ENCODE data around the gene MYH9.
A peak's percentile ranks its signal among the peaks of the same experiment; 100 is the strongest.

Gene MYH9

DNA sequence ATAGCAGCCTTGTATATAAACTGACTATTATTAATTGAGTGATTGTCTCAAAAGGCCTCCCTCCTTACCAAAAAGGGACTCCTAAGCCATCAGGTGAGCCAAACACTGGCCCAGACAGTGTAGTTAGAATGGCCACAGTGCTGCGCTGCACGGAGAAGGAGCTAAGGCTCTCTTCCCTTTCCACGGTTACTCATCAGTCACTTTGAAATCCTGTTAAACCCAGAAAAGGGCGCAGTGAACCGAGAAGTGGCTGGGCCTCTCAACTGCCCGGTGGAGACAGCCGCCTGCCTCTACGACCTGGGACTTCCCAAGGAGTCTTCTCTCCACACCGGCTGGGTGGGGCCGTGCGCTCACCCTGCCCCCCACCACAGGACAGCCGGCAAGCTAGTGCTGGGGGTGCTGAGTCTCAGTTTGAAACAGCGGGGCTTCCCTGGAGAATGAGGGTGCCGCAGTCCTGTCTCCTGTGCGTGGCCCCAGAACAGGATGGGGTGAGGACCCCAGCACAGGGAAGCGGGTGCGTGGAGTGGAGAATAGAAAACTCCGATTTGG lies 1.3 kb downstream of the MYH9 start:
- peak; percentile 64 for DNase-seq (ENCODE audit: low spot score)

DNA sequence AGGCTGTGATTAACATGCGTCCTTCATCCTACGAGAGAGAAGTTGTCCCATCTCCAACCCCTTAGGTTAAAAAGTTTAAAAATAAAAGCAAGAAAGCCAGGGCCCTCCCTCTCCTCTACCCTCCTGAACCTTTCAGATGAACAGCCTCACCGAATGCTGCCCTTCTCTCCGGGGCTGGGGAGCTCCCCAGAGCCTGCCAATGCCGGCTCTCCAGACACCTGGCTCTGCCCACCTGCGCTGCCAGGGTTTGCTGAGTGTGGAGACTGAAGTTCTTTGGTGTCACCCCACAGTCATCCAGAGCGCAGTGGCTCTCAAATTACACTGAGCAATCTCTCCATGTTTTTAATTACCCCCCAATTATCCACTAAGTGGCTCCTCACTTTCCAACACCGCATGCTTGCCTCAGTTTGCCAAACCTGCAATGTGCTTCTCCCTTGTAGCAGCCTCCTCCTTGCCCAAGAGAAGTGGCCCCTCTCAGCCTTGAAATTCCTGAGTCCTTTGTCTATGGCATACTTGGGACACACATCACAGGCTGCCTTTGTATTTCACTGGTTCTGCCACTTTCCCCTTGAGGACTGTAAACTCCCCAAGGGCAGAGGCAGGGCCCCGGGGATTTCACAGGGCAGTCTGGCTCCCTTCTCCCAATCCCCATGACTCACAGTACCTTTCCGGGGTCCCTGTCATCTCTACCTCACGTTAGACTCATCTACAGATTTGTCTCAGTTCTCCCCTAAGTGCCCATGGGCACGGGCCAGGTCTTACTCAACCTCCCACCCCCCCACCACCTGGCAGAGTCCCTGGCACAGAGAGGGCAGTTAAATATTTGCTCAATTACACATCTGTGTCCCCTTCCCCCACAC lies 2.0 kb downstream of the MYH9 start:
- peak; percentile 56 for DNase-seq (ENCODE audit: low spot score)

DNA sequence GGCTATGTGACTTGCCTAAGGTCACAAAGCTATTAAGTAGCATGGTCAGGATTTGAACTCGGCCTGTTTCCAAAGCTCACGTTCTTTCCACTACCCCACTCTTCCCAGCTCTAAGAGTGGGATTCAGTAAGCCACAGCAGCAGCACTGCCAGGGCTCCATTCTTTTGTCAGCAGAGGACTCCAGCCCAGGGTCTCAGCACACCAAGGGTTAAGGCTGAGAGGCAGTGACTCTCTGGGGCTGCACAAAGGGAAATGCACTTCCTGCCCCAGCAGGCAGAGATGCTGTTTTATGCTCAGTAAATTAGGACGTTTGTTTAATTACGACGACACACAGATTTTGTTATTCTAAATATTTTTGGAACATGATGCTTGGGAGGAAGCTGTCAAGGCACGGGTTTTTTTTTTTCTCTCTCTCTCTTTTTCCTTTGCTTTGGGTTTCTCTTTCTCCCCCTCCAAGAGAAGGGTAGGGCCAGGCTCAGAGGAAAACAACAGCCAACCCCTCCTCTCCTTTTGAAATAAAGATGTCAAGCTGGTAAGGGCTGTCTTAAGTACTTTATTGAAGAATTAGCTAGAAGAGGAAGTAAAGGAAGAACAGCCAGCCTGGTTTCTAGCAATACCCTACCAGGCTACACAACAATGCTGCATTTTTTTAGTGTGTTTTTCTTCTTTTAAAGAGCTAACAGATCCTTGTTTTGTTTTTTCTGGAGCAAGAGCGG lies 2.8 kb downstream of the MYH9 start:
- no peak for DNase-seq (ENCODE audit: low spot score)

DNA sequence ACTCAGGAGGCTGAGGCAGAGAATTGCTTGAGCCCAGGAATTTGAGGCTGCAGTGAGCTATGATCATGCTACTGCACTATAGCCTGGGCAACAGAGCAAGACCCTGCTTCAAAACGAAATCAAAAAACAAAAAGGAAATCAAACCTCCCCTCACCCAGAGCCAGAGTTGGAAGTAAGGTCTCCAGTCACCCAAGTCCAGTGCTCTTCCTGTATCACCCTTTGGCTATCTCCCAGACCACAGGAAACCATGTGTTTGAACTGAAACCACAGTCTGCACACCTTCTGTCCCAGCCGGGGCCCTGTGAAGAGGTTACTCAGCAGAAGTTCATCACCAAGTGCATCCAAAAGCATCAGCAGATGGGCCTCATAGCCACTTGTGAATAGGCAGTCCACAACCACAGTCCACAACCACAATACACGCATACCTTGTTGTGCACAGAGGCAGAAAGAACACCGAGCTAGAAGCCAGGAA lies 4.6 kb downstream of the MYH9 start:
- DNase-seq (ENCODE audit: low spot score): peak; percentile 73

DNA sequence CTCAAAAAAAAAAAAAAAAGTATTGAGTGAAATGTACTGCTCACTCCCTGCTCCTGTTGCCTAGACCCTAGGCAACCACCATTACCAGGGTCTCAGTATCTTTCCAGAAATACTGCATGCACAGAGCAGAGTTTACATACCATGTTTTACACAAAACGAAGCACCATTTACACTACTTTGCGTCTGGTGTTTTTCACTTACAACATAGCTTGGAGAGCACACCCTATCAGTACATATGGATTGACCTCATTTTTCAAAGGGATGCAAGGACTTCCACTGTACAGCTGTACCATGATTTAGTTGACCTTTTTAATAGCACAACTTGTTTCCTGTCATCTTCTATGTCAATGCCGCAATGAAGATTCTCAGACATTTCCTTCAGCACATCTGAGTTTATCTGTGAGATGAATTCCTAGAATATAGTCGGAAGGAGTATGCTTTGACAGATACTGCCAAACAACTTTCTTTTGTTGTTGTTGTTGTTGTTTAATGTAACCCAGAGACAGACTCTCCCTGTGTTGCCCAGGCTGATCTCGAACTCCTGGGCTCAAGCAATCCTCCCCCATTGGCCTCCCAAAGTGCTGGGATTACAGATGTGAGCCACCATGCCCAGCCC lies 6.1 kb downstream of the MYH9 start:
- no peak for DNase-seq (ENCODE audit: low spot score)

DNA sequence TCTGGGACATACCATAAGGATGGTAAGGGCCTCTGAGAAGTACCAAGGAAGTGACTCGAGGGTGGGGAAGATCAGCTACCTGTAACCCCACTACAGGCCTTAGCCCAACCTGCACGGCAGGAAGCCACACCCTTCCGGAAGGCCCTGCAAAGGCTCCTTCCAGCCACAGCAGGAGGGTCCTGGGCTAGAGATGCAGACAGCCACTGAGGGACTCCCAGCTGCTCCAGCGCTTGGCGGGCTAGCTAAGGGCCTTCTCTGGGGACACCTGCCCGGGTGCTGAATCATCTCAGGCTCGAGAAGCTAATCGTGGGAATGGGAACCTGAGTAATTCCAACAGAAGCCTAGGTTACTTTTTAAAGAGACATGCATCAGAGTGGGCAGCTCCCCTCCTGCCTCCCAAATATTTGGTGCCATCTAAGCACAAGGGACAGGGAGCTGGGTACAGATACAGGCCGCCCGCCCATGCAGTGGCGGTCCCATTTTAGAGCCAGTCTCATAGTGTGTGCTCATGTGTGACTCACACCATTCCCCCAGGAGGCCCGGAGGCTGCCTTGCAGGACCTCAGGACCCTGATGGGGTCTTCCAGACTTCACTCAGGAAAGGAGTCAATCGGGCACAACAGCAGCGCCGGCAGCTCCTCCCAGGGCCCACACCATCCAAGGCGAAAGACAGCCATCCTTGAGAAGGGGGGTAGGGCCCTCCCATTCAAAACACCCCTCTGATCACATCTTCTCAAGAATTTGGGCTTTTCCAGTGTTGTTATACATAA lies 8.0 kb downstream of the MYH9 start:
- no peak for DNase-seq (ENCODE audit: low spot score)

DNA sequence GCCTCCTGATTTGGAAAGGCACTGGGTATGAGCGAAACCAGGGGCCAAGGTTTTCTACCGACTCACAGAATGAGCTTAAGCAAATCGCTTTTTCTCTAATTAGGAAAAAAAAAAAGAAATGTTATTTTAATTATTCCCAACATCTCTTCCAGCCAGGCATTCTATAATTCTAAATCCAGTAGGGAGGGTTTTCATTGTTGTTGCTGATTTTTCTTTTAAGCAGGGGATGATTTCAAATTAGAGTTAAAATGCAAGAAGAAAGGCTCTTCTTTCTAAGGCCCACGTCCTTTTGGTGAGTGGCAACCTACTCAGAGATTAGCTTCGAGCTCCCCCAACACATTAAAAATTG lies 8.9 kb downstream of the MYH9 start:
- no peak for DNase-seq (ENCODE audit: low spot score)

DNA sequence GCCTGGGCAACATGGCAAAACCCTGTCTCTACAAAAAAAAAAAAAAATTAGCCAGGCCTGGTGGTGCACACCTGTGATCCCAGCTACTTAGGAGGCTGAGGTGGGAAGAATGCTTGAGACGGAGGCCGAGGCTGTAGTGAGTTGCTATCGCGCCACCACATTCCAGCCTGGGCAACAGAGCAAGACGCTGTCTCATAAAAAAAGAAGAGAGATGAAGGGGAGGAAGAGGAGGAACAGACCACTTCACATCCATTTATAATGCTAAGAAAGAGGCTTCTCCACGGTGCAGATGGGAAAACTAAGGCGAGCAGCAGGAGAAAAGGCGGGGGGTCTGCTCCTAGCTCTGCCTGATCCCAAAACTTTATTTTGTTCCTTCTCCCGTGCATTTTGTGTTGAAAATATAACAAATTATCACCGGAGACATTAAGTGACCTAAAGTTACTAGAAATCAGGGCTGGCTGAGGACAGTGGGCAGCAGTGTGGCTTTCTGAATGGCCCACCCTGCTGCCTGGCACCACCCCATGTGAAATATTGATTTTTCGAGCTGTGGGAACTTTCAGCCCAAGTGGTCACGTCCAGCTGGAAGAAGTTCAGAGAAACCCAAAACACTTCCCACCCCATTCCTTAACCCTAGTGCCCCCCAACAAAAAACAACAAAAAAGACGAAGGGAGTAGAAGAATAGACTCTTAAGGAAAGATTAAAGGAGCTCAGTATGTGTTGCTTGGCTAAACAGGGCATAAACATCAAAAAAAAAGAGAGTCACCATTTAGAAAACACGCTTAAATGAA lies 9.5 kb downstream of the MYH9 start:
- no peak for DNase-seq (ENCODE audit: low spot score)

DNA sequence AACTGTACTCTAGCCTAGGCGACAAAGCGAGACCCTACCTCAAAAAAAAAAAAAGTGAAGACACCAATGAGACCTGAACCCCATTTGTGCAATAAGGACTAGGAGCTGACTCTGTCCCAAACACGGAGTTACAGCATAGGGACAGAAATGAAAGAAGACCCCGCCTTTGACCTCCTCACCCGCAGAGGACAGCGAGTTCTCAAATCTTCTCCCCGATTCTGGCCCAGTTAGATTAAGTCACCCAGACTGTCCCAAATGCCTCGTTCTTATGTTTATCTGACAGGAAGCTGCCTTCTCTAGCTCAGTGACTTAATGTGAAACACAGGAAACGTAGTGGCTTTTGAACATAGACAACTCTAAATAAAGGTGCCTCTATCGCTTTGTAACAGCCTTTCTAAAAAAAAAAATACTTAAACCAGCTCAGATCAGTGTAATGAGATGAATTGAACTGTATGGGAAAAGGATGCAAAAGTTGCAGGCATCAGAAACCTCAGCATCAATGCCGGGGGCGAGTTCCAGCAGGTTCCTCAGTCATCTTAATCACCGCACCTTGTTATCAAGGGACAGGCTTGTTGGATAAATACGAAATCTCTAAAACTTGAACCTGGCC lies 10.6 kb downstream of the MYH9 start:
- no peak for DNase-seq (ENCODE audit: low spot score)

DNA sequence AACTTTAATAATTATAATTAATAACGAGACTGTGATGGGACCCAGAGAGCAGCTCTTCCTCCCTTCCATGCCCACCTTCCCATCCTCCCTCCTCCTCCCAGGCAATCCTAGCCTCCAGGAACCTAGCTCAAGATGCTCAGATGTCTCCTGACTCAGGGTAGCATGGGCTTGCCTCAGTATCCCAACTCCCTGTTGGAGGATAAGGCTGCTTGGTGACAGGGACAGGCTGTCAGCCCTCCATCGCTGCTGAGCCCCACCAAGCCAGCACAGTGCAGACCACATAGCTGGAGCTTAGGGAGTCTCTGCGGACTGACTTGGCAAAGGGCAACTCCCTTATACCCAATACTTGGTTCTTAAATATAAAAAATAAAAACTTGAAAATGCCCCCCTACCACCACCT lies 11.5 kb downstream of the MYH9 start:
- DNase-seq (ENCODE audit: low spot score): no peak

DNA sequence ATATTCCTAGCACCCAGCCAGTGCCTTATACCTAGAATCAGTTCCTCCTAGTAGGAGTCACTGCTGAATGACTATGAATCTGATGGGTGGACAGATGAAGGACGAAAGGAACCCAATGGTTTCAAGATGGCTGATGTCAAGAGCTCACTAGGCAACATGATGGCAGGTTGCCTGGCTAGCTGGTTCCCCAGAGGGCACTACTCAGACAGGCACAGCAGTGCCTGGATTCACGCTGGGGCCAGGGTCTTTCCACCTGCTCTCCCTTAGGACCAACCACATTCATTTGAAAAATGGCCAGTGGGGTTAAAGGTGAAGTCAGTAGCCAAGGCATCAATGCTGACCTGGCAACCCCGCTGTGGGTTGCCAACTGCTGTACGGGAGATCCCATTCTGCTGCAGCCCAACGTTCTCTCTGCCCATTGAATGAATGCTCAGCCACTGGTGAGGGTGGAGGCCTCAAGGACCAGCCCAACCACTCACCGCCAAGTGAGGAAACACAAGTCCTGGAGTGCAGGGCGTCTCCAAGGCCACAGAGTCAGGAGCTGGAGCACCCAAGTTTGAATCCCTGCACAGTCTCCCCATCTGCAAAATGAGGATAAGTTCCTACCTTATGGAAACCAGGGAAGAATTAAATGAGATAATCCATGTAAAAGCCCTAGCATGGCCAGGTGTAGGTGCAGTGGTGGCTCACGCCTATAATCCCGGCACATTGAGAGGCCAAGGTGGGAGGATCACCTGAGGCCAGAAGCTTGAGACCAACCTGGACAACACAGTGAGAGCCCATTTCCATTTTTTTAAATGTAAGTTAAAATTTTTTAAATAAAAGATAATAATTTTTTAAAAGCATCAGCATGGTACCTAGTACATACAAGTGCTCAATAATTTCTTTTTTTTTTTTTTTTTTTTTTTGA lies 12.4 kb downstream of the MYH9 start:
- no peak for DNase-seq (ENCODE audit: low spot score)

DNA sequence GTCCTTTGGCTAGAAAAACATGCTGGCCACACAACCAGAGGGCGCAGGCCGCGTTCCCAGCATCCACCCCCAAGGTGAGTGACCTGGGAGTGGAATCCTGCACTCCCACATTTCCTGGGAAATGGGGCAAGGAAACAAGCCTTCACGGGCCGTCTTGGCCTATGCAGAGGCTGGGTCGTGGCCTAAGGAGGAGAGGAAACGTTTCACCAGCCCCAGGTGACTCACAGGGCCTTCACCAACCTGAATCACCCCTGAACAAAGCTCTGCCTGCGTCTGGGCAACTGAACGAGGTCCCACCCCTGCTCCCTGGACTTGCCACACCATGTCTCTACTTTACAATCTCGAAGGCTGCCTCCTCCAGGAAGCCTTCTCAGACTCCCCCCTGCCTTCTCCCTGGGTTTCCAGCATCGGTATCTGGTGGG lies 13.2 kb downstream of the MYH9 start:
- peak; percentile 50 for DNase-seq (ENCODE audit: low spot score)

DNA sequence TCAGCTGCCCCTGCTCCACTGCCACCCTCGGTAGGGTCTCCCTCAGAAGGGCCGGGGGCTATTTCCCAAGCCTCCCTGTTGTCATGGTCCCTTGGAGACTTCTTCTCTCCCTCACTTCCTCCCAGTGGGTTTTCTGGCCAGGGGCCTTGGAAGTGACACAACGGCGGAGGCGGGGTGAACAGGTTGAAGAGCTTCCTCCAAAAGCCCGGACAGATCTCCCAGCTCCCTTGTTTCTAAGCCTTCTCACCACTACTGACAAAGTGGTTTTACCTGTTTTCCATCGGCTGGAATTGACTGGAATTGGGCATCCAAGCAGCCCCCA lies 14.5 kb downstream of the MYH9 start:
- DNase-seq (ENCODE audit: low spot score): no peak

DNA sequence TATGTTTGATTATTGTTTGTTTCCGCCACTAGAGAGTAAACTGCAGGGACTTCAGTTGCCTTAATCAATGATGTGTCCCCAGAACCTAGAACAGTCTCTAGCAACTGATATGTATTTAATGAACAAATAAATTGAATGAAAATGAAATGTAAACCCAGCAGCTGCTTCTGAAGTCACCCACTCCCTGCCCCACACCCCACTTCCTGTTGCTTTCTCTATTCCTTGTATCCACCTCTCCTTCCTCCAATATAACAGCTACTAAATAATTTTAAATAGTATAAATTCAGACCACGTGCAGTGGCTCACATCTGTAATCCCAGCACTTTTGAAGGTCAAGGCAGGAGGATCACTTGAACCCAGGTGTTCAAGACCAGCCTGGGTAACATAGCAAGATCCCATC lies 15.8 kb downstream of the MYH9 start:
- no peak for DNase-seq (ENCODE audit: low spot score)

DNA sequence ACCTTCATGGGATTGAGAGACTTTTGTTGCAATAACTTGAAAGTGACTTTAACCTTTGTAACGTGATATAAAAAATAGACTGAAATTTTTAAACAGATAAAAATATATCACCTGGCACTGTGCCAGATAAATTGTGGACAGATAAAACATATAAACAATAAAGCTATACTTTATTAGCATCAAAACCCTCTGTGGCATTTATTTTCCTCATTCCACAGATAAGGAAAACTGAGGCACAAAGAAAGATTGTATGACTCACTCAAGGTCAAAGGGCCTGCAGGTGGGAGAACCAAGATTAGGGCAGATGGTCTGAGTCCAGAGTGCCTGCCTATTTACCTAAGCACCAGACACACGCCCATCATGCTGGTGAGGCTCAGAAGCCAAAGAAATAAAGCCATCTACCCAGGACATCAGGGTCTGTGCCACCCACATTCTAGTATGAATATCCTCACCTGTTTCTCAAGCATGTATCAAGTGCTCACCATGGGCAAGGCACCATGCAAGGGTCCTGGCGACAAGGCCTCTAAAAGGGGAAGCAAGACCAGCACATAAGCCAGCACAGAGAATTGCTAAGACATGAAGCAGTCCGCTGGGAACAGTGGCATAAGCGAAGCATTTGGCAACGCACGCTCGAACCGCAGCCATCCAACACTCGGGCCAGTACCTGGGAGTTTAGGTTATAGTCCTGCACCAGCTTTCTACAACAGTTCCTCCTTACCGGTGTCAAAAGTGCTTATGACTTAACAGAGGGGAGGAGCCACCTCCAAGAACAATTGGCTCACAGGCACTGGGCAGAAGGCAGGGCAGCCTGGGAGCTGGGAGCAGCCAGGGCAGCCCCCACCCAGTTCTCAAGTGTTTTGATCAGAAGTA lies 17.6 kb downstream of the MYH9 start:
- DNase-seq (ENCODE audit: low spot score): peak; percentile 61

DNA sequence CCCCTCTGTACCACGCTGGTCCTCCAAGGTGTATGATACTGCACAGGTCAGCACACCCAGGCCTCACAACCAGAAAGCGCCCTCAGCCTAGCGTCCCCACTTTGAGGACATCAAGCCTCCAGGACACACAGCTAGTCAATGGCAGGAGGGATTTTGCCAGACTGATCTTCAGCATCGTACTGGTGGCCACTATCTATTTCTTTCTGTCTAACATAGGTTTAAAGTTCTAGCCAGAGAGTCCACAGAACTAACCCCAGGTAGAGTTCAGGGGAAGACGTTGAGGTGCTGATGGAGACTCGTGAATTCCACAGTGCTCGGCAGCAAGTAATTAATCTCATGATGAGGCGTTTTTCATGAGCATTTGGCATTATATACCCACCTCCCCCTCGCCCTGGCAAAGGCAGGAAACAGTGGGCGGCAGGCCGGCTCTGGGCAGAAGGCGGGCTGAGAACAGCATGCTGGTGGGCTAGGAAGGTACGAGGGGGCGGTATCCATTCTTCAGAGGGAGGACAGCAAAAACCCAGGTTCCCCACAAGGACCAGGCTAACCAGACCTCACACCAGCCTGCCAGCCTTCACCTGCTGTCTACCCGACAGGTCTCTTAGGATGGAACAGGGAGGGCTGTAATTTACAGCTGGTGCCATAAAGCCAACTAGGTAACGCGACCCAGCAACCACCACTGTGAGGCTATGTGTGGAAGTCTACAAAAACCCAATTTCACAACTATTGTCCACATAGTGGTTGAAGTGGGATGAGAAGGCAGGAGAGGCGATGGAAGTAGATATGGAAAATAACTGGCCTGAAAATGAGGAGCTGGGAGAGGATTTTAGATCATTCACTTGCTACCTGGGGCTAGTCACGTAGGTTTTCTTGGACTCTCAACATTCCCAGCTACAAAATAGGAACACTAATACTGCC lies 18.5 kb downstream of the MYH9 start:
- DNase-seq (ENCODE audit: low spot score): peak; percentile 43

DNA sequence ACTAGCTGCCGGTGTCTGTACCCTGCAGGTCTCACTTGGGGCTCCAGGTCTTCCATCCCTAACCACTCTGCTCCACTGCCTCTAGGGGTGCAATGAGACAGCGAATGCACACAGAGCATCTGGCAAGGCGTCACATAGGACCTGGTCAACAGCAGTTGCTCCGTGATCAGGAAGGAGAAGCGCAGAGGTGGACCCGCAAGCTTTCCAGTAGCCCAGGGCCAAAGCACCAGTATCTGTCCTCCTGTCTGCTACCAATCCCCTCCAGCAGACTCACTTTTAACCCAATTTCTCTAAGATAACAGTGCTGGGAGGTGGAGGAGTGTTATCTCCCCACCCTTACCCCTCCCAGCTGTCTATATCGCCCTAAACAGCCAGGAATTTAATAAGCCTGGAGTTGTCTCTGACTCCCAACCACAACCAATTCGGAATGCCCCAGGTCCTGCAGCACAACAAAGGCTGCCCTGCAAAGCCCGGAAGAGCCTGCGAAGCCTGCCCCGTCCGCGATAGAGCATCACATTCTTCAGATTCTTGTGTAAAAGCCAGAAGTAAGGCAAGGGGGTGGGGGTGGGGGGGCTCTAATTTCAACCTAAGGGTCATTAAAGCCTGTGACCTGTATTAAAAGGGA lies 19.3 kb downstream of the MYH9 start:
- DNase-seq (ENCODE audit: low spot score): peak; percentile 70

Data from SW480 (cell line).